Subcutaneous adipose tissue (tissue), 4 donors: ENCODE data around the gene ASPSCR1. TPM values are rescaled to one million over a fixed set of nuclear protein-coding genes. Genes with fewer than 3 reads are reported as not detected.

ENCODE experiments used
- CTCF ChIP-seq: fragments of 450-650 bp; IDR thresholded peaks from one replicate; pipeline ENCODE4 v1.5.1; 2016; ENCODE audit warnings: low read depth, mild to moderate bottlenecking, control low read depth, antibody characterized with exemption, moderate library complexity
- total RNA-seq, 4 donors: library from RNA; depleted of rRNA; stranded (reverse); fragments of >200 nt; gene quantifications; one replicate each; pipeline ENCODE4 v1.1.0, GENCODE V29; 2016

Gene ASPSCR1
- total RNA-seq, 4 donors from 2014 or later: 8.2 to 30.1 (median 18.1) TPM

- TF ChIP-seq CTCF: no peak
These were observed 858 bp upstream of the ASPSCR1 start for GRCh38 chr17:81976332-81977210.

GRCh38 chr17:81978524-81979298 lies 1.3 kb downstream of the ASPSCR1 start:
- no peak for TF ChIP-seq CTCF

- TF ChIP-seq CTCF: no peak
These were observed 2.7 kb downstream of the ASPSCR1 start for GRCh38 chr17:81980122-81980521.

GRCh38 chr17:81980707-81981343 lies 3.4 kb downstream of the ASPSCR1 start:
- TF ChIP-seq CTCF: no peak

GRCh38 chr17:81983011-81983638 lies 5.7 kb downstream of the ASPSCR1 start:
- no peak for TF ChIP-seq CTCF

- TF ChIP-seq CTCF: no peak
These were observed 6.4 kb downstream of the ASPSCR1 start for GRCh38 chr17:81983639-81984373.
